Activated T-cell treated with anti-CD3 and anti-CD28 coated beads for 4 hours (primary cell): ENCODE measurements around the gene MYBPC3.

Source experiments
- DNase-seq: peaks from one replicate; pipeline ENCODE4 v3.0.0-alpha.2; 2020

The MYBPC3 gene

DNA sequence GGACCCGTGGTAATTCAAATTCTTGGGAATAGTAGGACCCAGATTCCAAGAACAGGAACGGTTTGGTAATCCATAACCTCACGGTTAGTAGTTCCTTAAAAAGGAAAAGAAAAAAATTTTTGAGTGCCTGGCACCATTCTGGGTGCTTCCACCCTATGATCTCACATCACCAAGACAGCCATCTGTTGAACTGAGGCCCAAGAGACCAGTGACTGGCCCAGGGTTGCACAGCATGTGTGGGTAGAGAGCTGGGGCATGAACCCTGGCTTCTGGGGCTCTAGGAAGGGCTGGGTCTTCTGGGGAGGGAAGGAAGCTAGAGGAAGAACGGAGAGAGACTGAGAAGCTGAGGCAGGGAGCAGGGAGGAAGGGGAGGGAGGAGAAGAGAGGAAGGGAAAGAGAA lies 30.6 kb upstream of the MYBPC3 start:
- DNase-seq, result no peak

DNA sequence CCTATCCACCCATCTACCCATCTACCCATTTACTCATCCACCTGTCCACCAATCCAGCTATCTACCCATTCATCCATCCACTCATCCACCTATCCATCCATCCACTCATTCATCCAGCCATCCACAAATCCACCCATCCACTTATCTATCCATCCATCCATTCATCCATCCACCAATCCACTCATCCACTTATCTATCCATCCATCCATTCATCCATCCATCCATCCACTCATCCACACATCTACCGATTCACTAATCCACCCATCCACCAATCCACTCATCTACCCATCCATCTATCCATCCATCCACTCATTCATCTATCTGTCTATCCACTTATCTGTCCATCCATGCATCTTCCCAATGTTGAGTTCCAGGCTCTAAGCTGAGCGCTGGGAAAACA lies 27.6 kb upstream of the MYBPC3 start:
- DNase-seq, result no peak

DNA sequence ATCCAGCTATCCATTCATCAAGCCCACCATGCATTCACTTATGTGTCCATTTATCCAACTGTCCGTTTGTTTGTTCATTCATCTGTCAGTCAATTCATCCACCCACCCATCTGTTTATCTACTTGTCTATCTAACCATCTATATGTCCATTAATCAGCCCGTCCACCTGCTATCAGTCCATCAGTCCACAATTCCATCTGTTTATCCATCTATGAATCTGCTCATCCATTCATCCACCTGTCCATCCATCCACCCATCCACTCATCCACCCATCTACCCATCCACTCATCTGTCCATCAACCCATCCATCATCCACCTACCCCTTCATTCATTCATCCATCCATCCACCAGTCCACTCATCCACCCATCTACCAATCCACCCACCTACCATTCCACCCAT lies 26.8 kb upstream of the MYBPC3 start:
- DNase-seq, result no peak

DNA sequence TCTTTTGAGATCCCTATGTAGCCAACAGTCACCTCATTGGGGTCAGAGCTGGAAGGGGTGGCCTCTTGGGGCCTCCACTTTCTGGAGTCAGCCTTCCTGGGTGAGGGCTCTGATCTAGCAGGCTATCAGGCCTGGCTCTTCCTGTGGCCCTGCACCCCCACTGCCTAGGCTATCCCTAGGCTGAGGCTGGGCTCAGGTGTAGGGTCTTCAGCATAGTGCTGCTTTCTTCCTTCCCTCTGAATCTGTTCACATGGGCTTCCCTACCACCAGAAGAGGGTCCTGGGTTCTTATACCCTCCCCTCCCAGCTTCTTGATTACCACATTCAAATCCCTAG lies 26.3 kb upstream of the MYBPC3 start:
- no peak for DNase-seq

DNA sequence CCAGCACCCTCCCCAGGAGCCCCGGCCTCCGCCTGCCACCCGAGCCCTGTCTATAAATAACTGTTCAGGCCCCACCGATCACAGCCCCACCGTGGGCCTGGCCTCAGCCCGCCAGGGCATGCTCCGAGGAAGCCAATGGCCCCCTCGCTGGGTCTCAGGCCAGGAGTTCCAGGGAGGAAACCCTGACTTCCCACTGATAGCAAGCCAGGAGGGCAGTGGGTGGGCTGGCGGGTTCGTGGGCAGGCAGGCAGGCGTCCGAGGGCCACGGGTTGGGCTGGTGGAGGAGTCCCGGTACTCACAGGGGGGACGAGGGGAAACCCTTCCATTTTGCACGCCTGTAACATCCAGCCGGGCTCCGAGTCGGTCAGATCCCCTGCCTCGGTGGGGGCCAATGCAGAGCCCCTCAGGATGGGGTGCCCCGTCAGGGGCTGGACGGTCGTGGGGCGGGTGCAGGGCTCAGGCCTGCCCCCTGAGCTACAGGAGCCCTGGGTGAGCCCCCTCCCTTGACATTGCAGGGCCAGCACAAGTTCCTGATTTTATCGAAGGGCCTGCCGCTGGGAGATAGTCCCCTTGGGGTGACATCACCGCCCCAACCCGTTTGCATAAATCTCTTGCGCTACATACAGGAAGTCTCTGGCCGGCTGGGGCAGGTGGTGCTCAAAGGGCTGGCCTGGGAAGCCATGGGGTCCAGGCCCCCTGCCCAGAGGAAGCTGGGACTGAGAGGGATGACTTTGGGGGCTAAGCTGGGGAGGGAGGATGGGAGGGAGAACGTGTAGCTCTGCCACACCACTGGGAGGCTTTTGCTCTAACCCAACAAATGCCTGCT lies 25.7 kb upstream of the MYBPC3 start, which contains the start of gene SPI1:
TSS of gene SPI1 (minus strand) at position 538 of the 826 bp plus-strand sequence. CDS start at position 344, 194 bp downstream.
- DNase-seq, result no peak

DNA sequence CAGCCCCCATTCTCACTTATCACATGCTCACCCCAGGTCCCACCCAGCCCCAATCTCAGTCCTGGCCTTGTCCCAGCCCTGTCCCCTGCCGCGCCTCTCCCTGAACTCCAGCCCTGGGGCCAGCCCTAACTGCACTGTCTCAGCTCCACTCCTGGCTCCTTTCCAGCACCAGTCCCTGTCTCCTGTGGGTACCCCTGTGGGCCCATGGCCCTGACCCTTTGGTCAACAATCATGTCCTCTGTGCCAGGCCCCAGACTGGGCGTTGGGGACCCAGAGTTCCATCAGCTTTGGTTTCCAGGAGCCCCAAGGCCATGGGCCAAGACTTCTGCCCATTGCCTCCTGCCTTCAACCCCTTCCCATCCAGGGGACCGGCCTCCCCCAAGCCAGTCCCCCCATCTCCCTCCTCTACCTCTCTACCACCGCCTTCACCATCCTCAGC lies 25.1 kb upstream of the MYBPC3 start:
- DNase-seq, result no peak

DNA sequence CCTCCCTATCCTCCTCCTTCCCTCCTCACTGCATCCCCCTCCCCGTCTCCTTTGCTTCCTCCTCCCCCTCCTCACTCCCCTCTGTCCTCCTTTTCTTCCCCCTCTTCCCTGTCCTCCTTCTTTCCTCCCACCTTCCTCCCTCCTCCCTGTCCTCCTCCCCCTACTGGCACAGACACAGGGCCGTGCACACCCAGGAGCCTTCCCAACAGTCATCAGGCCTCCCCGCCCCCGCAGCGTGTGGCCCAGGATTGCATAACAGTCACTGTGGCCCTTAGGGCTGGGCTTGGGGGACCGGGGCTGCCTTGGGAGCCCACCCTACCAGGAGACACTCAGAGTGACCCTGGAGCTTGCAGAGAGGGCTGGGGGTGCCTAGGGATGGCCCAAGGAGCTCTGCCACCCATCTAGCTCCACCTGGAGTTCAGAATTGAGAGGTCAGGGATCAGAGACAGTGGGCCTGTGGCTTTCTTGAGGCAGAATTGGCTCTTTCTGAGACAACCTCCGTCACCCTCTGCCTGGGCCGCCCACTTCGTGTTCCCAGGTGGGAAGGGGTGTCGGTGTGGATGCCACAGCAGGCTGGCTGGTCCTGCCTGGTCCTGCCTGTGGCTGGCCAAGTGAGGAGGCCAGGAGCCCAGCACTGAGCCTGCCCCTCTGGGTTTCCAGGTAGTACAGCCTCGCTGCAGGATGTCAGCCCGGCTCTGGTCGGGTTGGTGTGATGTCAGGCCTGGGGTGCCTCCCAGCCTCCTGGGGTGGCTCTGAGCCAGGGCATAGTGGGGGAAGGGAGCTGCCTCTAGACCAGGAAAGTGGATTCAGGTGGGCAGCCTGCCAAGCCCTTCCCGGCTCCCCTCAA lies 24.2 kb upstream of the MYBPC3 start:
- DNase-seq, result no peak

DNA sequence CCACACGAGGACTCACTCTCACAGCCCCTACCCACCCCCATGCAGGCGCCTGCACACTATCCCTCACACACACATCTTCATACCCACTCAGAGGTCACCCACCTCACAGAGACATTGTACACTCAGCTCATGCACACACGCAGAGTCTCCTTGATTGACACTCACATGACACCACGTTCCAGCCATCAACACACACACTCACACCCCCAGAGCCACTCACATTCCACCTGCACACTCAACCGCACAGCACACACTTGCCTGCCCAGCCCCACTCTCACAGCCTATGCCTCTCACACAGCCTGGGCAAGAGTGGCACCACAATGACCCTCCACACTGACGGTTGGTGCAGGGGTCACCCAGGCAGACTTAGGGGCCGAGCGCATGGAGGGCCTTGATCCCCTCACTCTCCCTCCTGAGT lies 23.6 kb upstream of the MYBPC3 start:
- no peak for DNase-seq

DNA sequence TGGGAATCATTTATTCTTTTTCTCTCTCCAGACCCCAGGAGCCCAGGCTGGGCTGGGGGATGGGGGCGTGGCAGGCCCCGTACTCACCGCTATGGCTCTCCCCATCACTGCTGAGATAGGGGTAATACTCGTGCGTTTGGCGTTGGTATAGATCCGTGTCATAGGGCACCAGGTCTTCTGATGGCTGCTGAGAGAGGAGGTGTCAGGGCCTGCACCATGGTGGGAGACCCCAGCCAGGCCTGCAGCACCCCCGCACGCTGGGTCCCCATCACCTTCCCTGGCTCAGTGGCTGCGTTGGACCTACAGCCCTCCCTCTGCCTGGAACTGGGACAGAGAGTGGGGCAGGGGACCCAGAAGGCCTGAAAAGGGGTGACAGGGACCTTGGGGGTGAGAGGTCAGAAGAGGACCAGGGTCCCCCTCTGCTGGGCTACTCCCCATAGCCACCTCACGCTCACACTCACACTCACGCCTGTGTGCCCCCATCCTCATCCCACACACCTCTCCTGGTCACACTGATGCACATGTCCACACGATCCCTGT lies 23.1 kb upstream of the MYBPC3 start:
- no peak for DNase-seq

DNA sequence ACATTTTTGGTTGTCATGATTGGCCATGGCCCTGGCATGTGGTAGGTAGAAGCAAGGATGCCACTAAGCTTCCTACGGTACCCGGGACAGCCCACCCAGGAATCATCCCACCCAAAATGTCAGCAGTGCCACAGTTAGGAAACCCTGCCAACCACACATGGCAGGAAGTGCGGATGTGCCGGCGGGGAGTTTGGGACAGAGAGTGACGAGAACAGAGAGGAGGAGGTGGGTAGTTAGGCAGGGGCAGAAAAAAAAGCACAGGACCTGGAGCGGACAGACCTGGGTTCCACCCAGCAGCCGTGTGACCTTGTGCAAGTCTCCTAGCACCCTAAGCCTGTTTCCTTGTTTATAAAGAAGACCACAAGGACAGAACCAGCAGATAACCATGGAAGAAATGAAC lies 22.5 kb upstream of the MYBPC3 start:
- DNase-seq, result no peak

DNA sequence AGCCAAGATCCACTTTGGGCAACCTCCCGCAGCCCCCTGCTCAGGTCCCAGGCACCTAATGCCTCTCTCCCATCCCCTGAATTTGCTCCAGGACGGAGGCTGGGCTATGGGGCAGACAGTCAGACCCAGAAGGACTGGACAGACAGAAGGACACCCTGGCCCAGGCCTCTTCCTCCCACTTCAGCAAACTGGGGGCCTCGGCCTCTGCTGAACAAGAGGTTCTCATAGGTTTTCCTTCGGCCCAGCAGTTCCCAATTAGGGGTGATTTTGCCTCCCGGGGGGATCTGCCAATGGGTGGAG lies 22.2 kb upstream of the MYBPC3 start:
- no peak for DNase-seq

DNA sequence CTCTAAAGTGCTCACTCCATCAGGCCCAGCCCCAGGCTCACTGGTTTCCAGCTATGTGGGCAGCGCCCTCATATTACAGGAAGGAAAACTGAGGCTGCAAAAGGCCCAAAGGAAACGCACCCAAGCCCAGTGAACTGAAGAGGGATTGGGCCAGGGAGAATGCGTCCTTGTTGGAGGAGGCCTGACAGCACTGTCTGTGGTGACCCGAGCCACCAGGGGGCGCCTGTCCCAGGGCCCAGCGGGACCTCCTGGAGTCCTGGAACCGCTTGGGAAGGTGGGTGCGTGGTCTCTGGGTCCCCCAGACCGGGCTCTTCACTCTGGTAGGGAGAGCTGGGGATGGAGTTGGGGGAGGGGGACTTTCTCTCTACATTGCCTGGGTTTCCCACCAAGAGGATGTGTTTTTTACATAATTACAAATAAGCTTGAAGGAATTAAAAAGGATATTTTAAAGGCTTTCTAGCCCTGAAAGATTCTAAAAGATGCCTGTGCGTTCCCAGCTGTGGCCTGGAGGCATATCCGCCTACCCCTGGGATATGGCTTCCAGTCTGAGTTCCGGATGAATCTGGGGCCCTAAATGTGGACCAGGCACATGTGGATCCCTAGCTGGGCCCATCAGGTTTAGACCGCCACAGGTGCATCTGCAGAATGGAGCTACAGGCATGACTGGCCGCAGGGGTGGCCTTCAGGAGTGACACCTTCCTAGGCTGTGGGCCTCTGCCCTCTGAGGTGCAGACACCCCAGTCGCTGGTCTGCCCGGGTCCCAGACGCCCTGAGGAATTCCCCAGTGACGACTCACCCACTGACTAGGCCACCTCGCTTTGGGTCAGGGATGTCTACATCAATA lies 21.6 kb upstream of the MYBPC3 start:
- peak; percentile 80 for DNase-seq

DNA sequence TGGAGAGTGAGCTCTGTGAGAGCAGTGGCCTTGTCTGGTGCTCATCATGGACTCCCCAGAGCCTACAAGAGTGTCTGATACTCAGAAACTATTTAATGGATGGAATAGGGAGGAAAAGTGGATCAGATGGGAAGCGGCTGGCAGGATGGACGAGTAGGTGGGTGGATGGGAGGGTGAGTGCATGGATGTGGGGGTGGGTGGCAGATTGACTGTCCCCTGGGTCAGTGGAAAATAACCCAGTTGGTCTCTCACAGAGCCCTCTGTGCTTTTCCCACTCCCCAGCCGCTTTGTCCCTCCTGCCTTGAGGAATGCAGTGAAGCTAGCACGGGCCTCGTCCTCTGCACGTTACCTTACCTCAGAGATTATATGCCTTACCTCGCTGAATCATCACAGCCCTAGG lies 19.9 kb upstream of the MYBPC3 start:
- DNase-seq, result no peak

DNA sequence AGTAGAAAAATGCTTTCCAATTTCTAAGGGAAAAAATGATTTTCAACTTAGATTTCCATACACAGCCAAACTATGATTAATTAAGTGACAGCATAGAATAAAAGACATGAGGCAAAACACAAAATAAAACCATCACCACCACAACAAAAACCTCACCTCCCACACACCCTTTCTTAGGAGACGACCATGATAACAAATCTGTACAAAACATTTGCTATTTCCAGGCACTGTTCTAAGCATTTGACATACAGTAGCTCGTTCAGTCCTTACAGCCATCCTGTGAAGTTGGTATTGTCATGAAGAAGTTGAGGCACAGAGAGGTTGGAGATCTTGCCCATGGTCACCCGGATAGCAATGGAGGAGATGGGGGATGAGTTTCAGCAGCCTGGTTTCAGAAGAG lies 17.2 kb upstream of the MYBPC3 start:
- no peak for DNase-seq

DNA sequence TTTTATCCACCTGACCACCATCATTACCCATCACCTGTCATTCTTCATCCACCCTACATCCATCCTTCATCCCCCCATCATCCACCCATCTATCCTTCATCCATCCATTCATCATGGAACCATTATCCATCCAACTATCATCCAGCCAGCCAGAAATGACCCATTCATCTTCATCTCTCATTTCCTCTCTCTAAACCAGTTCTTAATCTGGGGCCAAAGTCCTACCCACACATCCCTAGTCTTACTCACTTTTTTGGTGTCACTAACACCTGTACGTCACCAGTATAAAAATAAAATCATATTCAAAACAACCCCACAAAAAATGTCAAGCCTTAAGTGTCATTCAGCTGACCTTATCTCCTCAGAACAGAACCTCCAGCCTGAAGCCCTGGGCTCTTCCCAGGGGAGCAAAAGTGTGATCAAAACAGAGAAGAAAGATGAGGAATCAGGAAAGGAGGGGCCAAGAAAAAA lies 13.6 kb upstream of the MYBPC3 start:
- no peak for DNase-seq

DNA sequence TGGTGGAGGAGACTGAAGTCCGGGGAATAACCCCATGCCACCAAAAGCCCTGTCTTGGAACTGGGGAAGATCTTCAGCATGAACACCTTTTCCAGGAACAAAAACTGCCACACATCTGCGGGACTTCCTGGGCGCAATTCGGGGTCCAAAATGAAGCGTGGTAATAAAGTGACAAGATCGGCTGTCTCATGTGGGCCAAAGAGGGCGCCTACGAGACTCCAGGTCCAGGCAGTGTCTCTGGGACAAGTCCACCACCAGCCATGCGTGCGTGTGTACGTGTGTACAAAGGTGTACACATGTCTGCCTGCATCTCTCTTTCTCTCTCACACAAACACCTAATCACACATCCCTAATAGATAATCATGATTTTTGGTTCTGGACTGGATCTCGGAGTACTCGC lies 8.9 kb upstream of the MYBPC3 start:
- no peak for DNase-seq

DNA sequence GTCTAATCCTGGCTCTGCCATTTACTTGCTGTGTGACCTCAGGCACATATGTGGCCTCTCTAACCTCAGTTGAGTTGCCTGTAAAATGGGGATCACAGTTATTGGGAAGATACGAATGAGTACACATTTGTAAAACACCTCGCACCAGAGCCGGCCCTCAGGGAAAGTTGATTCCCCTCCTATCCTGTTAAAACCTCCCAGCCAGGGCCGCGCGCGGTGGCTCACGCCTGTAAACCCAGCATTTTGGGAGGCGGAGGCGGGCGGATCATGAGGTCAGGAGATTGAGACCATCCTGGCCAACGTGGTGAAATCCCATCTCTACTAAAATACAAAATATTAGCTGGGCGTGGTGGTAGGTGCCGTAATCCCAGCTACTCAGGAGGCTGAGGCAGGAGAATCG lies 7.8 kb upstream of the MYBPC3 start:
- no peak for DNase-seq

DNA sequence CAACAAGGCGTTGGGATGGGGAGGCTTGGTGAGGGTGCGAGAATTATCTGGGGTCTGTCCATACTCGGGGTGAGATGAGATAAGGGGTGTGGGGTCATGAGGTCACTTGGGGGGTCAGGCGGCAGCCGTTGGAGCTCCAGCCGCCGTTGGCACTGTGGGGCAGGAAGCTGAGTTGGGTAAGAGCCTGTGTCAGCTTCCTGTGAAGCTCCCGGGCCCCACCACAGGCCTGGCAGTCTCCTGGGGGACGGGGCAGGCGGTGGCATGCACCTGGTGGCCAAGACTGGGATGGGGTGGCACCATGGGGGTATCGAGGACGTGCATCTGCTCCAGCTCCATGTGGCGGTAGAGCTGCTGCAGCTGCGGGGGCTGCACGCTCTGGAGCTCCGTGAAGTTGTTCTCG lies 7.1 kb upstream of the MYBPC3 start:
- no peak for DNase-seq

DNA sequence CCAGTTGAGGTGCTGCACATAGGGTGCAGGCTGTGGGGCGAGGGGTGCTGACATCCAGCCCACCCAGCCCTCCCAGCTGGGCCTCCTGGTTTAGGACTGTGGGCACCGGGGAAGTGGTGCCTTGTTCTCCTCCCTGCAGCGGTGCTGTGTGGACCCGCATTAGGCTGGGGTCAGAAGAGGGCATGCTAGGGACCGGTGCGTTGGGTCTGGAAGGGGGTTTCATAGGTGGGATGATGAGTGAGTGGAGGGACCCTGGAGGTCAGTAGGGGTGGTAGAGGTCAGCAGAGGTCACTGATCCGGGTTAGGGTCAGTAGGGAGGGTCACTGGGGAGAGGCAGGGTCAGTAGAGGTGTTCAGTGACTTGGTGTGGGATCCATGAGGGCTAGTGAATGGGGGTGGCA lies 6.7 kb upstream of the MYBPC3 start:
- no peak for DNase-seq

DNA sequence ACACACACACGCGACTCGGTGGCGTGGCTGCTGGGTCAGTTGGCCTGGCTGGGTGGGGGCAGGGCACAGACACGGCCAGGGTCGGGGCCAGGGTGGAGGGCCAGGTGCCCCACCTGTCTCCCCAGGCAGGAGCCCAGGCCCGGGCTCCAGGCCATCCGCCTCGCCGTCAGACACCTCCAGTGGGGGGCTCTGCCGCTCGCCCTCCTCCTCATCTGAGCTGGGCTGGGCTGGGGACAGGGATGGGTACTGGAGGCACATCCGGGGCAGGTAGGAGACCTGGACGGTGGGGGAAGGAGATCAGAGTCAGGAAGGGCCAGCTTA lies 6.2 kb upstream of the MYBPC3 start:
- DNase-seq, result no peak

DNA sequence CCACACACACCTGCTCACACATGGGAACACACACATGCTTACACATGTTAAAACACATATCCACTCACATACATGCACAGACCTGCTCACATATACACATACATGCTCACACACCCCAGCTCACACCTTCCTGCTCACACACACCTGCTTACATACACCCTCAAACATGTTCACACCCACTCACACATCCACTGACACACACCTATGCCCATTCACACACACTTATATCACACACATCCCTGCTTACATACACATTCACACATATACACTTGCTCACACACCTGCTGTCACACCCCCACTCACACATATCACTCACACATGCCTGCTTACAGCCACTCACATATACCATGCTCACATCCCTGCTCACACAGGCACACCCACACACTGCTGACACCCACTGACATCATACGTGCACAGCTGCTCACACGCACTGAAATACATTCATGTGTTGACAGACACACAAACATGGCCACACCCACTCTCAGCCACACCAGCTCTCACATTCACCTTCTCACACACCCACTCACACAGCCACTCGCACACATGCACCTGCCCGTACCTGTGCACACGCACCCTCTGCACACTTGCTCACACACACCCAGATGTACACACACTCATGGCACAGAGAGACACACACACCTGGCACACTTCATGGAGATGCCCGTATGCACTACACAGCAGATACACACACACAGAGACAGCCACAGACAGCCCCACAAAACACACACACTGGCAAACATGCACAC lies 5.7 kb upstream of the MYBPC3 start:
- no peak for DNase-seq

DNA sequence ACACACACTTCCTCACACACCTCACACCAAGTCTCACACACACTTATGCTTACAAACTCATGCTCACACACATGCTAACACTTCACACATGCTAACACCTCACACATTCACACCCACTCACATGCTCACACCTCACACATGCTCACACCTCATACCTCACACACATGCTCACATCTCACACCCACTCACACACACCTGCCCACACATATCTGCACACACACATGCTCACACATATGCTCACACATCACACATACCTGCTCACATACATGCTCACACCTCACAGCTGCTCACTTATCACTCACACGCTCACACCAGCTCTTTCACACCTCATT lies 4.5 kb upstream of the MYBPC3 start:
- DNase-seq, result no peak
